GM23338 (cell line): ENCODE measurements around the gene PPHLN1. TPM values are rescaled to one million over a fixed set of nuclear protein-coding genes. Genes with fewer than 3 reads are reported as not detected.

Experiments
- ATAC-seq: fragments of 200-7000 bp; cut with Tn5 transposase; 3 replicates; pipeline ENCODE4 v1.9.1; 2020
- DNase-seq: peaks from one replicate; pipeline ENCODE4 v3.0.0-alpha.2; 2015; ENCODE audit warnings: low spot score
- H2AFZ ChIP-seq: fragments of 200-600 bp; sonication (generic); 2 replicates; pipeline ENCODE4 v1.8.0; 2016; ENCODE audit warnings: antibody characterized with exemption, mild to moderate bottlenecking, moderate library complexity
- H3F3A ChIP-seq: fragments of 200-600 bp; sonication (generic); replicated peaks from 2 replicates; pipeline ENCODE4 v1.8.0; 2017; ENCODE audit warnings: antibody characterized with exemption, mixed run types, low read depth
- H3K27ac ChIP-seq: fragments of 200-600 bp; sonication (generic); 2 replicates; pipeline ENCODE4 v1.6.1; 2016; ENCODE audit warnings: low read depth
- H3K27me3 ChIP-seq: fragments of 200-600 bp; sonication (generic); 2 replicates; pipeline ENCODE4 v1.8.0; 2016; ENCODE audit warnings: mild to moderate bottlenecking, mixed run types, moderate library complexity; ENCODE audit not compliant: insufficient read depth
- H3K36me3 ChIP-seq: fragments of 200-600 bp; sonication (generic); 2 replicates; pipeline ENCODE4 v1.8.0; 2016; ENCODE audit warnings: mild to moderate bottlenecking; ENCODE audit not compliant: insufficient read depth
- H3K4me1 ChIP-seq: fragments of 200-600 bp; sonication (generic); 2 replicates; pipeline ENCODE4 v1.8.0; 2016; ENCODE audit warnings: mild to moderate bottlenecking, moderate library complexity; ENCODE audit not compliant: insufficient read depth
- H3K4me2 ChIP-seq: fragments of 200-600 bp; sonication (generic); 2 replicates; pipeline ENCODE4 v1.7.1; 2017; ENCODE audit warnings: mixed run types
- H3K4me3 ChIP-seq: fragments of 200-600 bp; sonication (generic); 2 replicates; pipeline ENCODE4 v1.6.1; 2016; ENCODE audit warnings: mixed run types
- H3K79me2 ChIP-seq: fragments of 200-600 bp; sonication (generic); replicated peaks from 2 replicates; pipeline ENCODE4 v1.8.0; 2017; ENCODE audit warnings: mild to moderate bottlenecking; ENCODE audit not compliant: insufficient read depth
- H3K9me2 ChIP-seq: fragments of 200-600 bp; sonication (generic); 2 replicates; pipeline ENCODE4 v1.8.0; 2017; ENCODE audit not compliant: insufficient read depth
- H4K20me1 ChIP-seq: fragments of 200-600 bp; sonication (generic); replicated peaks from 2 replicates; pipeline ENCODE4 v1.8.0; 2017; ENCODE audit warnings: mild to moderate bottlenecking; ENCODE audit not compliant: insufficient read depth
- H3K27ac Mint-ChIP-seq: 2 replicates; pipeline ENCODE4 v1.8.0; 2020; ENCODE audit warnings: inconsistent platforms, mild to moderate bottlenecking, moderate library complexity, mixed read lengths
- H3K27me3 Mint-ChIP-seq: 3 replicates; pipeline ENCODE4 v1.8.0; 2022; ENCODE audit warnings: low read depth, mild to moderate bottlenecking, moderate library complexity, mixed read lengths, inconsistent platforms; ENCODE audit not compliant: insufficient read depth, poor library complexity
- H3K36me3 Mint-ChIP-seq: 3 replicates; pipeline ENCODE4 v1.8.0; 2021; ENCODE audit warnings: low read depth, mild to moderate bottlenecking, inconsistent platforms, moderate library complexity, mixed read lengths
- H3K4me1 Mint-ChIP-seq: 3 replicates; pipeline ENCODE4 v1.8.0; 2020; ENCODE audit warnings: mild to moderate bottlenecking, inconsistent platforms, mixed read lengths
- H3K4me3 Mint-ChIP-seq: 3 replicates; pipeline ENCODE4 v1.8.0; 2021; ENCODE audit warnings: moderate library complexity, mild to moderate bottlenecking, inconsistent platforms, mixed read lengths
- H3K9me3 Mint-ChIP-seq: 3 replicates; pipeline ENCODE4 v1.8.0; 2020; ENCODE audit warnings: moderate library complexity, mild to moderate bottlenecking, inconsistent platforms, mixed read lengths
- CREB1 ChIP-seq: fragments of 250-450 bp; sonication (Bioruptor Pico); IDR thresholded peaks from 2 replicates; pipeline ENCODE4 v1.5.0; 2020; ENCODE audit warnings: low read depth, mild to moderate bottlenecking, moderate library complexity
- ETS1 ChIP-seq: IDR thresholded peaks from 2 replicates; pipeline ENCODE4 v1.6.1; 2016; ENCODE audit warnings: antibody characterized with exemption
- EZH2 ChIP-seq: fragments of 200-600 bp; sonication (generic); IDR thresholded peaks from one replicate; pipeline ENCODE4 v1.8.0; 2017; ENCODE audit warnings: antibody characterized with exemption, mild to moderate bottlenecking, low read depth; ENCODE audit not compliant: unreplicated experiment
- EZH2phosphoT487 ChIP-seq: fragments of 200-600 bp; sonication (generic); IDR thresholded peaks from one replicate; pipeline ENCODE4 v1.8.1; 2018; ENCODE audit warnings: antibody characterized with exemption; ENCODE audit not compliant: unreplicated experiment
- JUNB ChIP-seq: IDR thresholded peaks from one replicate; pipeline ENCODE4 v1.6.1; 2016; ENCODE audit warnings: antibody characterized with exemption; ENCODE audit not compliant: unreplicated experiment
- NANOG ChIP-seq: IDR thresholded peaks from 2 replicates; pipeline ENCODE4 v1.6.1; 2016; ENCODE audit warnings: antibody characterized with exemption, borderline replicate concordance
- STAT1 ChIP-seq: IDR thresholded peaks from one replicate; pipeline ENCODE4 v1.6.1; 2016; ENCODE audit warnings: antibody characterized with exemption; ENCODE audit not compliant: unreplicated experiment
- ZNF114 ChIP-seq: fragments of 250-450 bp; sonication (Bioruptor Pico); IDR thresholded peaks from 2 replicates; pipeline ENCODE4 v1.5.0; 2020; ENCODE audit warnings: mild to moderate bottlenecking, moderate library complexity
- ZNF331 ChIP-seq: fragments of 250-450 bp; sonication (Bioruptor Pico); IDR thresholded peaks from 2 replicates; pipeline ENCODE4 v1.5.0; 2020; ENCODE audit warnings: low read depth, mild to moderate bottlenecking, moderate library complexity
- polyA plus RNA-seq: library from polyadenylated mRNA; unstranded; fragments of >200 nt; fragmentation: Nextera tagmentation; extraction: Ambion mirVana; gene quantifications from 2 replicates; pipeline ENCODE4 v1.2.1, GENCODE V29; 2016
- total RNA-seq: library from RNA; depleted of rRNA; stranded (reverse); fragments of >200 nt; shearing (Covaris generic); gene quantifications from 2 replicates; pipeline ENCODE4 v1.2.3, GENCODE V29; 2014
- TF ChIP-seq, protein P1 (sequence below): IDR thresholded peaks from one replicate; pipeline ENCODE4 v1.6.1; 2018; ENCODE audit warnings: antibody characterized with exemption; ENCODE audit not compliant: unreplicated experiment
- TF ChIP-seq, protein P2 (sequence below), 2 experiments: fragments of 200-600 bp in 1 of 2; sonication (generic) in 1 of 2; conservative IDR thresholded peaks; 2 replicates each; pipeline versions ENCODE4 v1.5.1 to v1.6.1; 2016 to 2017; ENCODE audit warnings: antibody characterized with exemption in 2 of 2, low read depth in 2 of 2, mild to moderate bottlenecking in 2 of 2, moderate library complexity in 1 of 2

The PPHLN1 gene
- total and polyA plus RNA-seq, 2 experiments from 2014 or later = 93.0 to 103 TPM

- TF ChIP-seq ETS1 = no peak
Observed at GRCh38 chr12:42336286-42336685, 10.3 kb downstream of the PPHLN1 start (continued).

DNA sequence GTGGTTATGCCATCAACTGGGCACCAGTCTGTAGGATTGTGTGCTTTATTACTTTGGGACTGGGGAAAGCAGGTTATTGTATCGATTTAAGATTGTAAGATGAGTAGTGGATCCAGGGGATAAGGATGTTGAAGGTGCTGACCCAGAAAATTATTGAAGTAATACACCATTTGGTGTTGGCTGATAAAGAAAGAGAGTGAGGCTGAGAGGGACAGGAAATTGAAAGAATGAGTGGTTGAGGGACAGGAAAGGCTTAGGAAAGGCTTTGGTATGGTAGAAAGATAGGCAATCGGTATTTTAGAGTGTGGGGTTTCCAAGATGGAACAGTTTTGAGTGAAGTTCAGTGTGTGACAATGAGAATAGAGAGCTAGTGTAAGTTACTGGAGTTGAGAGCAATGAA, 12.3 kb downstream of the PPHLN1 start:
- Histone ChIP-seq H3K36me3 (peaks cover 7% of the 10 kb centered on the region; the same call in 1 of the 2 replicates), H3K27me3 (no peaks in the 10 kb centered on the region), H3K27ac (no peak overlapping the region), H3K9me2 (no peaks in the 10 kb centered on the region), H3K4me2 (no peak overlapping the region), H3K4me1 (0 out of 2 replicates have a peak, but pooled peaks cover 15% of the 10 kb centered on the region), H2AFZ (no peak overlapping the region), H3K4me3 (no peak overlapping the region), H4K20me1 (peaks cover 28% of the 10 kb centered on the region), H3F3A (no peaks in the 10 kb centered on the region), H3K79me2 (peaks cover 96% of the 10 kb centered on the region)
- H3K9me3 Mint-ChIP-seq = no peaks in the 10 kb centered on the region
- ATAC-seq (no peak), DNase-seq (no peak)
- peaks cover 15% of the 10 kb centered on the region for H3K4me1 Mint-ChIP-seq
- no peak overlapping the region for H3K4me3 Mint-ChIP-seq
- no peaks in the 10 kb centered on the region for H3K27me3 Mint-ChIP-seq
- H3K27ac Mint-ChIP-seq = peak overlapping the region; percentile 4; the same call in 1 of the 2 replicates
- no peak for TF ChIP-seq EZH2phosphoT487
- no peak for TF ChIP-seq ETS1
- TF ChIP-seq, protein P1, sequence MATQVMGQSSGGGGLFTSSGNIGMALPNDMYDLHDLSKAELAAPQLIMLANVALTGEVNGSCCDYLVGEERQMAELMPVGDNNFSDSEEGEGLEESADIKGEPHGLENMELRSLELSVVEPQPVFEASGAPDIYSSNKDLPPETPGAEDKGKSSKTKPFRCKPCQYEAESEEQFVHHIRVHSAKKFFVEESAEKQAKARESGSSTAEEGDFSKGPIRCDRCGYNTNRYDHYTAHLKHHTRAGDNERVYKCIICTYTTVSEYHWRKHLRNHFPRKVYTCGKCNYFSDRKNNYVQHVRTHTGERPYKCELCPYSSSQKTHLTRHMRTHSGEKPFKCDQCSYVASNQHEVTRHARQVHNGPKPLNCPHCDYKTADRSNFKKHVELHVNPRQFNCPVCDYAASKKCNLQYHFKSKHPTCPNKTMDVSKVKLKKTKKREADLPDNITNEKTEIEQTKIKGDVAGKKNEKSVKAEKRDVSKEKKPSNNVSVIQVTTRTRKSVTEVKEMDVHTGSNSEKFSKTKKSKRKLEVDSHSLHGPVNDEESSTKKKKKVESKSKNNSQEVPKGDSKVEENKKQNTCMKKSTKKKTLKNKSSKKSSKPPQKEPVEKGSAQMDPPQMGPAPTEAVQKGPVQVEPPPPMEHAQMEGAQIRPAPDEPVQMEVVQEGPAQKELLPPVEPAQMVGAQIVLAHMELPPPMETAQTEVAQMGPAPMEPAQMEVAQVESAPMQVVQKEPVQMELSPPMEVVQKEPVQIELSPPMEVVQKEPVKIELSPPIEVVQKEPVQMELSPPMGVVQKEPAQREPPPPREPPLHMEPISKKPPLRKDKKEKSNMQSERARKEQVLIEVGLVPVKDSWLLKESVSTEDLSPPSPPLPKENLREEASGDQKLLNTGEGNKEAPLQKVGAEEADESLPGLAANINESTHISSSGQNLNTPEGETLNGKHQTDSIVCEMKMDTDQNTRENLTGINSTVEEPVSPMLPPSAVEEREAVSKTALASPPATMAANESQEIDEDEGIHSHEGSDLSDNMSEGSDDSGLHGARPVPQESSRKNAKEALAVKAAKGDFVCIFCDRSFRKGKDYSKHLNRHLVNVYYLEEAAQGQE = no peak
- no peak for TF ChIP-seq CREB1 (CRISPR knock-in tag)
- TF ChIP-seq ZNF331 (CRISPR knock-in tag) = no peak
- TF ChIP-seq, protein P2, sequence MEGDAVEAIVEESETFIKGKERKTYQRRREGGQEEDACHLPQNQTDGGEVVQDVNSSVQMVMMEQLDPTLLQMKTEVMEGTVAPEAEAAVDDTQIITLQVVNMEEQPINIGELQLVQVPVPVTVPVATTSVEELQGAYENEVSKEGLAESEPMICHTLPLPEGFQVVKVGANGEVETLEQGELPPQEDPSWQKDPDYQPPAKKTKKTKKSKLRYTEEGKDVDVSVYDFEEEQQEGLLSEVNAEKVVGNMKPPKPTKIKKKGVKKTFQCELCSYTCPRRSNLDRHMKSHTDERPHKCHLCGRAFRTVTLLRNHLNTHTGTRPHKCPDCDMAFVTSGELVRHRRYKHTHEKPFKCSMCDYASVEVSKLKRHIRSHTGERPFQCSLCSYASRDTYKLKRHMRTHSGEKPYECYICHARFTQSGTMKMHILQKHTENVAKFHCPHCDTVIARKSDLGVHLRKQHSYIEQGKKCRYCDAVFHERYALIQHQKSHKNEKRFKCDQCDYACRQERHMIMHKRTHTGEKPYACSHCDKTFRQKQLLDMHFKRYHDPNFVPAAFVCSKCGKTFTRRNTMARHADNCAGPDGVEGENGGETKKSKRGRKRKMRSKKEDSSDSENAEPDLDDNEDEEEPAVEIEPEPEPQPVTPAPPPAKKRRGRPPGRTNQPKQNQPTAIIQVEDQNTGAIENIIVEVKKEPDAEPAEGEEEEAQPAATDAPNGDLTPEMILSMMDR (conservative IDR thresholded peaks at IDR 0.05; ENCODE audit: low read depth in 2 of 2) = no peak
- TF ChIP-seq NANOG = no peak
- TF ChIP-seq EZH2 = no peak
- no peak for TF ChIP-seq STAT1
- TF ChIP-seq JUNB = no peak
- no peak for TF ChIP-seq ZNF114
- H3K36me3 Mint-ChIP-seq = peaks cover 6% of the 10 kb centered on the region; the same call in 2 of the 3 replicates
